ENCODE data around the gene PLCXD3.
"Not testable (repeated sequence)": the region's sequence is repeated elsewhere in the genome, so short reads cannot be mapped to it uniquely, and the experiment has no call there.

The PLCXD3 gene

GRCh38 chr5:41346609-41347008, 163.8 kb downstream of the PLCXD3 start:
- no peak for DNase-seq (ENCODE audit: low read depth)

- no peak for DNase-seq (ENCODE audit: low read depth)
Observed at GRCh38 chr5:41345295-41345694, 165.1 kb downstream of the PLCXD3 start.

- no peak for DNase-seq (ENCODE audit: low read depth)
Observed at GRCh38 chr5:41339339-41339738, 171.1 kb downstream of the PLCXD3 start.

- no peak for DNase-seq (ENCODE audit: low read depth)
Observed at GRCh38 chr5:41338136-41338675, 172.2 kb downstream of the PLCXD3 start.

GRCh38 chr5:41337724-41338123, 172.7 kb downstream of the PLCXD3 start:
- no peak for DNase-seq (ENCODE audit: low read depth)

GRCh38 chr5:41337216-41337615, 173.2 kb downstream of the PLCXD3 start:
- no peak for DNase-seq (ENCODE audit: low read depth)

GRCh38 chr5:41336471-41336870, 173.9 kb downstream of the PLCXD3 start:
- DNase-seq (ENCODE audit: low read depth) = no peak

GRCh38 chr5:41335596-41336181, 174.7 kb downstream of the PLCXD3 start:
- no peak for DNase-seq (ENCODE audit: low read depth)

- DNase-seq (ENCODE audit: low read depth) = no peak
Observed at GRCh38 chr5:41334758-41335157, 175.6 kb downstream of the PLCXD3 start.

- no peak for DNase-seq (ENCODE audit: low read depth)
Observed at GRCh38 chr5:41334221-41334620, 176.2 kb downstream of the PLCXD3 start.

- DNase-seq (ENCODE audit: low read depth) = no peak
Observed at GRCh38 chr5:41325074-41325473, 185.3 kb downstream of the PLCXD3 start.

GRCh38 chr5:41322826-41323225, 187.6 kb downstream of the PLCXD3 start:
- DNase-seq (ENCODE audit: low read depth) = not testable (repeated sequence)

GRCh38 chr5:41312478-41313060, 197.8 kb downstream of the PLCXD3 start:
- no peak for DNase-seq (ENCODE audit: low read depth)

GRCh38 chr5:41312066-41312465, 198.3 kb downstream of the PLCXD3 start:
- no peak for DNase-seq (ENCODE audit: low read depth)

GRCh38 chr5:41309275-41309674, 201.1 kb downstream of the PLCXD3 start:
- no peak for DNase-seq (ENCODE audit: low read depth)

- DNase-seq (ENCODE audit: low read depth) = no peak
Observed at GRCh38 chr5:41306005-41306404, 204.4 kb downstream of the PLCXD3 start.

- DNase-seq (ENCODE audit: low read depth) = no peak
Observed at GRCh38 chr5:41305056-41305455, 205.3 kb downstream of the PLCXD3 start.

GRCh38 chr5:41296066-41296465, 214.3 kb downstream of the PLCXD3 start:
- no peak for DNase-seq (ENCODE audit: low read depth)

GRCh38 chr5:41291323-41291722, 219.1 kb downstream of the PLCXD3 start:
- DNase-seq (ENCODE audit: low read depth) = no peak

- no peak for DNase-seq (ENCODE audit: low read depth)
Observed at GRCh38 chr5:41290810-41291209, 219.6 kb downstream of the PLCXD3 start.

- DNase-seq (ENCODE audit: low read depth) = no peak
Observed at GRCh38 chr5:41289970-41290464, 220.4 kb downstream of the PLCXD3 start.

GRCh38 chr5:41286696-41287095, 223.7 kb downstream of the PLCXD3 start:
- DNase-seq (ENCODE audit: low read depth) = no peak

- no peak for DNase-seq (ENCODE audit: low read depth)
Observed at GRCh38 chr5:41286165-41286564, 224.2 kb downstream of the PLCXD3 start.

- DNase-seq (ENCODE audit: low read depth) = no peak
Observed at GRCh38 chr5:41284938-41285337, 225.5 kb downstream of the PLCXD3 start.
